GM12865 (cell line): ENCODE data around the gene PC.

Experiments
- DNase-seq: peaks from one replicate; pipeline ENCODE4 v3.0.0; 2010; ENCODE audit warnings: low read depth
- H3K4me3 ChIP-seq: 2 replicates; pipeline ENCODE4 v1.5.1; 2011; ENCODE audit warnings: mild to moderate bottlenecking, low read depth, low read length, control low read depth
- CTCF ChIP-seq: IDR thresholded peaks from 2 replicates; pipeline ENCODE4 v1.5.1; 2011; ENCODE audit warnings: low read length, control low read depth, low read depth, inconsistent platforms; ENCODE audit not compliant: insufficient read depth; ENCODE audit errors: missing control alignments

The PC gene

GRCh38 chr11:66910016-66910415 is 48.2 kb downstream of the PC start:
- no peak for TF ChIP-seq CTCF
- no peak for DNase-seq
- H3K4me3 ChIP-seq, result no peak overlapping the region

GRCh38 chr11:66909181-66909580 is 49.0 kb downstream of the PC start:
- TF ChIP-seq CTCF, result no peak
- H3K4me3 ChIP-seq, result no peak overlapping the region
- no peak for DNase-seq

GRCh38 chr11:66907751-66908630 is 50.2 kb downstream of the PC start:
- no peak overlapping the region for H3K4me3 ChIP-seq
- DNase-seq, result no peak
- TF ChIP-seq CTCF, result no peak

GRCh38 chr11:66906061-66906733 is 52.0 kb downstream of the PC start:
- no peak overlapping the region for H3K4me3 ChIP-seq
- no peak for DNase-seq
- TF ChIP-seq CTCF, result no peak

GRCh38 chr11:66905631-66906030 is 52.6 kb downstream of the PC start:
- DNase-seq, result no peak
- no peak overlapping the region for H3K4me3 ChIP-seq
- no peak for TF ChIP-seq CTCF

- TF ChIP-seq CTCF, result no peak
- no peak for DNase-seq
- H3K4me3 ChIP-seq, result no peak overlapping the region
These were observed 53.1 kb downstream of the PC start for GRCh38 chr11:66904981-66905521.
